Stomach (tissue), 4 donors: ENCODE results near the gene FRAS1.

Experiments
- CTCF ChIP-seq, 7 experiments: fragments of 450-650 bp in 4 of 7; fragments of 200-600 bp in 3 of 7; sonication (generic) in 3 of 7; IDR thresholded peaks; one replicate each; pipeline ENCODE4 v1.5.1; 2016 to 2019; ENCODE audit warnings: antibody characterized with exemption in 7 of 7, control low read depth in 2 of 7, mild to moderate bottlenecking in 1 of 7
- EP300 ChIP-seq: sonication (generic); formaldehyde crosslinking; IDR thresholded peaks from one replicate; pipeline ENCODE4 v1.6.1; 2017; ENCODE audit warnings: antibody characterized with exemption
- POLR2A ChIP-seq, 4 donors: fragments of 450-650 bp; IDR thresholded peaks; one replicate each; pipeline ENCODE4 v1.6.1; 2016; ENCODE audit warnings: antibody characterized with exemption in 4 of 4, control low read depth in 2 of 4, mild to moderate bottlenecking in 1 of 4, moderate library complexity in 1 of 4
- POLR2AphosphoS5 ChIP-seq, 3 donors: sonication (generic); formaldehyde crosslinking; IDR thresholded peaks; one replicate each; pipeline ENCODE4 v1.6.1; 2016; ENCODE audit warnings: antibody characterized with exemption in 3 of 3

GRCh38 chr4:78057135-78057599 is at the start of gene FRAS1:
- no peak for TF ChIP-seq CTCF (IDR thresholded peaks at IDR 0.05)
- TF ChIP-seq EP300: no peak
- TF ChIP-seq POLR2A (IDR thresholded peaks at IDR 0.05): no peak
- no peak for TF ChIP-seq POLR2AphosphoS5 (IDR thresholded peaks at IDR 0.05)
